Uterus (tissue), 2 donors: ENCODE measurements around the gene SARS1.

Experiments used
- CTCF ChIP-seq, 4 experiments: fragments of 200-600 bp in 2 of 4; fragments of 450-650 bp in 2 of 4; sonication (generic) in 2 of 4; IDR thresholded peaks; one replicate each; pipeline ENCODE4 v1.5.1; 2016 to 2019; ENCODE audit warnings: antibody characterized with exemption in 4 of 4, mild to moderate bottlenecking in 2 of 4, moderate library complexity in 1 of 4
- POLR2A ChIP-seq, 2 donors: fragments of 450-650 bp; IDR thresholded peaks; one replicate each; pipeline ENCODE4 v1.6.1; 2016; ENCODE audit warnings: antibody characterized with exemption in 2 of 2, mild to moderate bottlenecking in 1 of 2, moderate library complexity in 1 of 2

- peak in 1 of 4 experiments; percentile 4 for TF ChIP-seq CTCF (IDR thresholded peaks at IDR 0.05)
- TF ChIP-seq POLR2A (IDR thresholded peaks at IDR 0.05) = no peak
These were observed 12.5 kb upstream of the SARS1 start for GRCh38 chr1:109201123-109201703.
